Fibroblast of pulmonary artery (primary cell): ENCODE measurements around the gene ADNP.

Experiments
- DNase-seq: peaks from one replicate; pipeline ENCODE4 v3.0.0-alpha.2; 2010; ENCODE audit warnings: low read depth
- H3K4me3 ChIP-seq: replicated peaks from 2 replicates; pipeline ENCODE4 v1.5.1; 2011; ENCODE audit warnings: low read depth, mild to moderate bottlenecking, control low read depth, low read length, moderate library complexity
- TF ChIP-seq, protein P1 (sequence below): IDR thresholded peaks from 2 replicates; pipeline ENCODE4 v1.5.1; 2011; ENCODE audit warnings: mild to moderate bottlenecking, control low read depth, low read length, inconsistent platforms; ENCODE audit errors: missing control alignments

The ADNP gene

DNA sequence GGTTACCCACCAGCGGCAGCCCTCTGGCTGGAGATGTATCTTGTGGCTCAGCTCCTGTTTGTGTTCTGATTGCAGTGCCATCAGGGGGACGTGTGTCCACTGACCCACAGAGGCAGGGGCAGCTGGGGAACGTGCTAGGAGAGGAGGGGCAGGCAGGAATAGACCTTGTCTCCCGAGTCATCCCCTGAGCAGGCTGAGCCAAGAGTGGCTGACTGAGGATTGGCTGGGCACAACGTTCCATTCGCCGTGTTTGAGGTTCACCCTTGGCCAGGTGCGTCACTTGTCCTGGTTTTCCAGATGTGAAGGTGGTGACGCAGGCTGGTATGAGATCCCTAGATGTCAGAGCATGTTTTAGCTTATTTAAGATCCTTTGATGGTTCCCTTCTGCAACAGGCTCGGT, 57.7 kb downstream of the ADNP start:
- no peak overlapping the region for H3K4me3 ChIP-seq
- TF ChIP-seq, protein P1, sequence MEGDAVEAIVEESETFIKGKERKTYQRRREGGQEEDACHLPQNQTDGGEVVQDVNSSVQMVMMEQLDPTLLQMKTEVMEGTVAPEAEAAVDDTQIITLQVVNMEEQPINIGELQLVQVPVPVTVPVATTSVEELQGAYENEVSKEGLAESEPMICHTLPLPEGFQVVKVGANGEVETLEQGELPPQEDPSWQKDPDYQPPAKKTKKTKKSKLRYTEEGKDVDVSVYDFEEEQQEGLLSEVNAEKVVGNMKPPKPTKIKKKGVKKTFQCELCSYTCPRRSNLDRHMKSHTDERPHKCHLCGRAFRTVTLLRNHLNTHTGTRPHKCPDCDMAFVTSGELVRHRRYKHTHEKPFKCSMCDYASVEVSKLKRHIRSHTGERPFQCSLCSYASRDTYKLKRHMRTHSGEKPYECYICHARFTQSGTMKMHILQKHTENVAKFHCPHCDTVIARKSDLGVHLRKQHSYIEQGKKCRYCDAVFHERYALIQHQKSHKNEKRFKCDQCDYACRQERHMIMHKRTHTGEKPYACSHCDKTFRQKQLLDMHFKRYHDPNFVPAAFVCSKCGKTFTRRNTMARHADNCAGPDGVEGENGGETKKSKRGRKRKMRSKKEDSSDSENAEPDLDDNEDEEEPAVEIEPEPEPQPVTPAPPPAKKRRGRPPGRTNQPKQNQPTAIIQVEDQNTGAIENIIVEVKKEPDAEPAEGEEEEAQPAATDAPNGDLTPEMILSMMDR = no peak
- no peak for DNase-seq

DNA sequence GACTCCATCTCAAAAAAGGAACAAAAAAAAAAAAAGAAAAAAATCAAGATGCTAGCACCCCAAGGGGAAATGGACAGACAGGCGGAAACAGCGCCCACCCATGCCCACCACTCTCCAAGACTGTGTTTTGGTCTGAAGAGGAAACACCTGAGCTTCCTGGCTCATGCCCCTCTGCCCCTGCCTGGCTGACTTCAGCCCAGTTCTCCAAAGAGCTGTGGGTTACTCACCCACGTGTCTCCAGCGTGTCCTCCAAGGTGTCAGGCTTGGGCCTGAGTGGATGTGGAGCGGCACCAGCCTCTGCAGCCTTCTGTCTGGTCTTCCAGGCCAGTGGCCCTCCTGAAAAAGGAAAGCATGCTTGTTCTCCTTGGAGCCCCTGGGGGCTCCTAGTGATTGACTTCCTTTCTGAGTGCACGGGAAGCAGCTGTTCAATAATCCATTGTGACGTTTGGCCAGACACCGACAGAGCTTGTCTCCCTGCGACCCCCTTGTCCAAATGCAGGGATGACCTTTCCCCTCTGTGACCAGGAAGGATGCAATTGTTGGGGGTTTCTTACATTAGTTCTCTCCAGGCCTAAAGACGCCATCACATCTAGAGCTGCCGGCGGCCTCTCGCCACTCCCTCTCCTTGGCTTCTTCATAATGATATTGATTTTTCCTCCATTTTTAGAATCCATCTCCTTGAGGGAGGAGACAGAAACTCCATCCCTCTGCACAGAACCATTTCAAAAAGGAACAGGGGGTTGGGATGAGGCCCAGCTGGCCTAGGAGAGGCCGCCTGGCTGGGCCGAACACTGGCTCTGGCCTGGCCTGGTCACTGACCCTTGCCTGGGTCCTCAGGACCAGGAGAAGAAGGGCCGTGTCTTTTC, 58.4 kb downstream of the ADNP start:
- H3K4me3 ChIP-seq = no peak overlapping the region
- TF ChIP-seq, protein P1 = no peak
- no peak for DNase-seq

DNA sequence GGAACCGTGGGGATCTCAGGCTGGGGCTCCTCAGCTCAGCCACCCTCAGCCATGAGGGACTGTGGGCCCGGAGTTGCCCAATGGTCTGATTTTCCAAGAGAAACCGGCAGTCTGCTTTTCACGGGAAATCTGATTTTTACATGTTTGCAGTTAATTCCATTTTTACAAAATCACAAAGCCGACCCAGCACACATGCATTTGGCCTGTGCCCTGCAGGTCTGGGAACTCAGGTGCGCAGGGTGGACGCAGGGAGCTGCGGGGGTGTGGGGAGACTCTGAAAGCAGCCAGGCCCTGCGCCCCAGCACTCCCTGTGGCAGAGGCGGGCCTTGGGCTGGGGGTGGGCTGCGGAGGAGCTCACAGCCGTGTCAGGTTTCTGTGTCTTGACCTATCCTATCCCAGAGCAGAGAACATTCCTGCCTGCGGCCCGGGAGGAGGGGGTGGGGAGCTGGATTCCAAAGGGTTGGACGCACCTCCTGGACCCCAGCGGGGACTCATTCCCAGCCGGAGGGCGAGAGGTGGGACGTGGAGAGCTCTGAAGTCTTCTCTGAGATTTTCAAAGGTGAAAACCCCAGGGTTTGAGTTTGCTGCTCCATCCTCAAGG, 60.6 kb downstream of the ADNP start:
- H3K4me3 ChIP-seq = no peak overlapping the region
- TF ChIP-seq, protein P1 = no peak
- DNase-seq = no peak

DNA sequence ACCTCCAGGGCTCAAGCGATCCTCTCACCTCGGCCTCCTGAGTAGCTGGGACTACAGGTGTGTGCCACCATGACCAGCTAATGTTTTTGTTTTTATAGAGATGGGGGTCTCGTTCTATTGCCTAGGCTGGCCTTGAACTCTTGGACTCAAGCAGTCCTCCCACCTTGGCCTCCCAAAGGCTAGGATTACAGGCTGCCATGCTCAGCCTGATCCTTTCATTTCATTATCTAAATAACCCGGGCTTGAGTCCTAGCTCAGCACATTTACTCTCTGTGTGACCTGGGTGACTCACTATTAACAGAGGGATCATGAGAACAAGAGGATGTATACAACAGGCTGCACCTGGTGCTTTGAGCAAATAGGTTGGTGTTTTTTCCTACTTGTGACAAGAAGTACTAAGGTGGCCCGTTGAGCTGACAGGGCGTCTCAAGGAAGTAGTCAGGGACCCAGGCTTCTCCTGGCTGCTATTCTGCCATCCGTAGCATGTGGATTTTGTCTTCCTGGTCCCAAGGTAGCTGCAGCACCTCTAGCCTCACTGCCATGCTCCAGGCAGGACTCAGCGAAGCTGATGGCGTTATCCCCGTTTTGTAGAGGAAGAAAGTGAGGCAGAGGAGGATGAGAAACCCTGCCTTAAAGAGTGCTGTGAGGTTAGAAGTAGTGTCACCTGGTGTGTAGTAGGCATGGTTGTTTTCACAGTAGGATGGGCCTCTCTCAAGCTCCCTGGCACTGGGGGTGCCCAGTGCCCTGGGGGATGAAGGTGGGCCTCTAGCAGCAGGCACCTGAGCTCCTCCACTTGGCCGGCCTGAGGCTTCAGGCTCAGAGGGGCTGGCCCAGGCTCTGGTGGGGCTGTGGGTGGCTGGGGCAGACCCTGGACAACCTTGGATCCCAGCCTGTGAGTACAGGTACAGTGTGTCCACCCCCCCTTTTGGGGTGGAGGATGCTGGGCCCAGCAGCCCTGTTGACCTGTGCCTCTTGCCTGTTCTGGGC, 62.4 kb downstream of the ADNP start:
- TF ChIP-seq, protein P1 = no peak
- no peak overlapping the region for H3K4me3 ChIP-seq
- no peak for DNase-seq

DNA sequence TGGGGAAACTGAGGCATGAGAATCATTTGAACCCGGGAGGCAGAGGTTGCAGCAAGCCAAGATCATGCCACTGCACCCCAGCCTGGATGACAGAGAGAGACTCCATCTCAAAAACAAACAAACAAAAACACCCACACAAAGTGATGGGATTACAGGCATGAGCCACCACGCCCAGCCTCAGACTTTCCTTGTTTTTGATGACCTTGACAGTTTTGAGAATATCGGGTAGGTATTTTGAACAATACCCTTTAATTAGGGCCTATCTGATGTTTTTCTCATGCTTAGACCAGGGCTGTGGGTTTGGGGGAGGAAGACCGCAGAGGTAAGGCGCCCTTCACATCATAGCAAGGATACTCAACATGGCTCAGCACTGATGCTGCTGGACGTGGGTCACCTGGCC, 63.4 kb downstream of the ADNP start:
- no peak overlapping the region for H3K4me3 ChIP-seq
- no peak for DNase-seq
- TF ChIP-seq, protein P1 = no peak

DNA sequence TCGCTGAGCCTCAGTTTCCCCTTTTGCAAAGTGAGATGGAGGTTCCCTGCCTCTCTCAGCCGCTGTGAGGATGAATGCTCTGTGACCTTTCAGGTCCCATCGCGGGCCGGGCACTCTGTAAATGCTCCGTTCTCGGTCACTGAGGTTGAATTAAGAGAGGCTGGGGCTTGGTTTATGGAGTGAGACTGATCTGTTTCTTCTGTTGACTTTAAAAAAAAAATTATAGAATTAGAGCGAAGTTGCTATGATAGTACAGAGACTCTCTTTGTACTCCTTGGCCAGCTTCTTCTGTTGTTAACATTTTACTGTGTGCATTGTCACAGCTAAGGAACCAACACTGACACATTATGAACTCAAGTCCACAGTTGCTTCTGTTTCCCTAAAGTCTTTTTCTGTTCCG, 64.4 kb downstream of the ADNP start:
- H3K4me3 ChIP-seq = no peak overlapping the region
- DNase-seq = no peak
- TF ChIP-seq, protein P1 = no peak
